Breast epithelium (tissue), 4 donors: ENCODE data around the gene MYO5A. TPM values are rescaled to one million over a fixed set of nuclear protein-coding genes. Genes with fewer than 3 reads are reported as not detected.

Experiments used
- DNase-seq, 2 donors: peaks; one replicate each; pipeline ENCODE4 v3.0.0-alpha.2; 2019; ENCODE audit warnings: low spot score in 2 of 2
- H3K27ac ChIP-seq, 2 donors: fragments of 200-600 bp; sonication (generic) in 1 of 2; one replicate each; pipeline ENCODE4 v1.5.1; 2016 to 2019; ENCODE audit warnings: mild to moderate bottlenecking in 1 of 2
- H3K27me3 ChIP-seq, 2 donors: fragments of 200-600 bp; sonication (generic) in 1 of 2; one replicate each; pipeline versions ENCODE4 v1.5.1 to v1.6.0; 2017 to 2019; ENCODE audit warnings: control low read depth in 1 of 2, mild to moderate bottlenecking in 1 of 2
- H3K36me3 ChIP-seq: fragments of 200-600 bp; one replicate; pipeline ENCODE4 v1.5.1; 2019
- H3K4me1 ChIP-seq, 2 donors: fragments of 200-600 bp; sonication (generic); one replicate each; pipeline ENCODE4 v1.5.1; 2016 to 2019; ENCODE audit warnings: control low read depth in 1 of 2
- H3K4me3 ChIP-seq, 3 donors: fragments of 200-600 bp; sonication (generic); 1 replicate in 2 of 3; 2 replicates in 1 of 3; pipeline ENCODE4 v1.5.1; 2016 to 2019; ENCODE audit warnings: mild to moderate bottlenecking in 3 of 3, moderate library complexity in 2 of 3
- H3K9me3 ChIP-seq, 2 donors: fragments of 200-600 bp; sonication (generic) in 1 of 2; one replicate each; pipeline ENCODE4 v1.5.1; 2016 to 2019; ENCODE audit warnings: control low read depth in 1 of 2
- POLR2A ChIP-seq: fragments of 450-650 bp; IDR thresholded peaks from one replicate; pipeline ENCODE4 v1.6.1; 2016; ENCODE audit warnings: antibody characterized with exemption, mild to moderate bottlenecking, moderate library complexity
- POLR2AphosphoS5 ChIP-seq, 3 donors: sonication (generic); formaldehyde crosslinking; IDR thresholded peaks; one replicate each; pipeline ENCODE4 v1.6.1; 2017; ENCODE audit warnings: antibody characterized with exemption in 3 of 3
- intact Hi-C: fragments of 100-400 bp; cut with DNase I; formaldehyde crosslinking; loops from one replicate; pipeline ENCODE4 v1.15.1; 2023; ENCODE audit warnings: low total_unique reads
- total RNA-seq, 3 donors: library from RNA; depleted of rRNA; stranded (reverse); fragments of >200 nt; gene quantifications; one replicate each; pipeline ENCODE4 v1.1.0, GENCODE V29; 2016
- TF ChIP-seq, protein P1 (sequence below), 3 donors: fragments of 450-650 bp; IDR thresholded peaks; one replicate each; pipeline ENCODE4 v1.5.1; 2016 to 2017; ENCODE audit warnings: antibody characterized with exemption in 3 of 3, mild to moderate bottlenecking in 3 of 3, moderate library complexity in 3 of 3

Gene MYO5A
- total RNA-seq, 3 donors from 2014 or later: 34.1 to 77.4 (median 34.4) TPM

DNA sequence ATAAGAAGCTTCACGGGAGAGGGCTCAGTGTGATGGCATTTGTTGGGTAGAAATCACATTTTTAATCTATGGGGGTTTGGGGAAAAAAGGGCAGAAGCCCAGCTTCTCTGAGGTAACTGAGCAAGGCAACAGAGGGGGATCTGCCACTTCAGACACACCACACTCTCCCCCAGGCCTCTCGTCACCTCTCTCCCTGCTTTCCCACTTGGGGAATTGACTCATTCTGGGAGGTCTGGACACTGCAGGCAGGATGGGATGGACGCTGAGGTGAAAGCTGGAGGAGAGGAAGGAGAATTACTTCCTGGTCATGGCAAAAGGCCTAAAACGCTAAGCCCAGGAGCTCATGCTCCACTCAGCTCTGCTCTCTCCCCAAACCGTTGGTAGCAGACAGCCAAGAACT lies 266.3 kb downstream of the MYO5A start:
- H3K27ac ChIP-seq: peak overlapping the region; percentile 90 to 91
- no peaks in the 10 kb centered on the region for H3K9me3 ChIP-seq
- peaks cover 0 to 4% of the 10 kb centered on the region in 2 donors for H3K4me1 ChIP-seq
- DNase-seq: no peak
- H3K27me3 ChIP-seq: no peaks in the 10 kb centered on the region
- intact Hi-C loops: no loop called here
- no peak for TF ChIP-seq POLR2AphosphoS5 (IDR thresholded peaks at IDR 0.05)
- no peak for TF ChIP-seq POLR2A
- TF ChIP-seq, protein P1, sequence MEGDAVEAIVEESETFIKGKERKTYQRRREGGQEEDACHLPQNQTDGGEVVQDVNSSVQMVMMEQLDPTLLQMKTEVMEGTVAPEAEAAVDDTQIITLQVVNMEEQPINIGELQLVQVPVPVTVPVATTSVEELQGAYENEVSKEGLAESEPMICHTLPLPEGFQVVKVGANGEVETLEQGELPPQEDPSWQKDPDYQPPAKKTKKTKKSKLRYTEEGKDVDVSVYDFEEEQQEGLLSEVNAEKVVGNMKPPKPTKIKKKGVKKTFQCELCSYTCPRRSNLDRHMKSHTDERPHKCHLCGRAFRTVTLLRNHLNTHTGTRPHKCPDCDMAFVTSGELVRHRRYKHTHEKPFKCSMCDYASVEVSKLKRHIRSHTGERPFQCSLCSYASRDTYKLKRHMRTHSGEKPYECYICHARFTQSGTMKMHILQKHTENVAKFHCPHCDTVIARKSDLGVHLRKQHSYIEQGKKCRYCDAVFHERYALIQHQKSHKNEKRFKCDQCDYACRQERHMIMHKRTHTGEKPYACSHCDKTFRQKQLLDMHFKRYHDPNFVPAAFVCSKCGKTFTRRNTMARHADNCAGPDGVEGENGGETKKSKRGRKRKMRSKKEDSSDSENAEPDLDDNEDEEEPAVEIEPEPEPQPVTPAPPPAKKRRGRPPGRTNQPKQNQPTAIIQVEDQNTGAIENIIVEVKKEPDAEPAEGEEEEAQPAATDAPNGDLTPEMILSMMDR (IDR thresholded peaks at IDR 0.05): no peak
- H3K4me3 ChIP-seq: no peak overlapping the region
- no peaks in the 10 kb centered on the region for H3K36me3 ChIP-seq

DNA sequence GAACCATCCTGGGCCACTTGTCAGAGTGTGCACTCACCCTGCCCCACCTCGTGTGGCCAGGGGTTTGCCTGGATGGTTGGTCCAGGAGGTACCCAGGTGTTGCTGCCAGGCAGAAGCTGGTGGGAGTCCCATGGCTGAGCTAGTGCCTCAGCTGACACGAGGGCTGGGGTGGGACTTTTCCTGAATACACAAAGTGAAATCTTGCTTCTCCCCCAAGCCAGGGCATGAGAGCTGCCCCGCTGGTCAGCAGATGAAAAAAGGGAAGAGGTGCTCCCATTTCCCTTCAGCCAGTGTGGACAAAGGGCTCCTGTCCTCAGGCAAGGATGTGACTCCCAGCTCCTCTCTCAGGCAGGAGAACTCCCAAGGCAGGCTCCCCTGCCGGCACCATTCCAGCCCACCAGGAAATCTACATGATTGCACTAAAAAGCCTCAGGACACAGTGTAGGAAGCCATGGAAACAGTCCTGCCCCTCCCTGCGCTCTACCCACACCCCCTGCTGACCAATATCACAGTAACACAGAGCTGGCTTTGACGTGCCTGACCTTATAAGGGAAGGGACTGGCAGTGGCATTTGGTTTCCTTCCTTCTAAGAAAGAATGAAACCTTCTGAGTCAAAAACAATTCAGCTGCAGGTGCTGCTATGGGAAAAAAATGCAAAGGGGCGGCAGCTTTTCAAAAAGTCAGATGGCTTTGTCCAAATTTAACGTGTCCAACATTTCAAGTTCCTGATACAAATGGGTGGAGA lies 267.0 kb downstream of the MYO5A start:
- H3K4me3 ChIP-seq: peak overlapping the region in 1 of 3 donors; percentile 15
- no peaks in the 10 kb centered on the region for H3K9me3 ChIP-seq
- TF ChIP-seq, protein P1 (IDR thresholded peaks at IDR 0.05): peak in 1 of 3 donors; percentile 30
- peak in 1 of 3 donors; percentile 52 for TF ChIP-seq POLR2AphosphoS5 (IDR thresholded peaks at IDR 0.05)
- TF ChIP-seq POLR2A: no peak
- no peaks in the 10 kb centered on the region for H3K27me3 ChIP-seq
- H3K36me3 ChIP-seq: no peaks in the 10 kb centered on the region
- DNase-seq: peak in 1 of 2 donors; percentile 89
- intact Hi-C loops: no loop called here
- H3K27ac ChIP-seq: peak overlapping the region; percentile 90 to 91
- H3K4me1 ChIP-seq: peaks cover 0 to 4% of the 10 kb centered on the region in 2 donors

GRCh38 chr15:52261026-52261425 lies 267.7 kb downstream of the MYO5A start:
- intact Hi-C loops: no loop called here
- no peak for DNase-seq
- Histone ChIP-seq H3K27me3 (no peaks in the 10 kb centered on the region), H3K9me3 (no peaks in the 10 kb centered on the region), H3K36me3 (no peaks in the 10 kb centered on the region), H3K4me3 (no peak overlapping the region), H3K4me1 (peaks cover 0 to 4% of the 10 kb centered on the region in 2 donors), H3K27ac (peak overlapping the region; percentile 90 to 91)
- TF ChIP-seq, protein P1 (IDR thresholded peaks at IDR 0.05): no peak
- no peak for TF ChIP-seq POLR2AphosphoS5 (IDR thresholded peaks at IDR 0.05)
- no peak for TF ChIP-seq POLR2A

DNA sequence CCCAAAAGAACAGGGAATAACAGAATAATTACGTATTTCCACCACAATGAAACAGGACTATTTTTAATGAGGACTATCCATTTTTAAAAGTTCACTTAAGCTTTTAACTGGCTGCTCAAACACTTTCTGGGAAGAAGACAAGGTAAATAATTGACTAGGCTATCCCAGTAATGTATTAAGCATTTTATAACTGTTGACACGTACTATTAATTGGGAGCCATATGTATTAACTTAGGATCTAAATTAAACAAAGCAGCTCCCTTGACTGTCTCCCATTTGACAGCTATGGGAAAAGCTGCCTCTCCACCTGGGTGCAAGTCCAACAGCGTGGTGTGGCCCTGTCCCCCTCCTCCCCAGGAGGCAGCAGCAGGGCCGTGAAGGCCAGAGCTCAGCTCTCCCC lies 269.2 kb downstream of the MYO5A start:
- Histone ChIP-seq H3K27me3 (no peaks in the 10 kb centered on the region), H3K27ac (peak overlapping the region; percentile 10 to 91)

GRCh38 chr15:52258461-52258860 lies 270.2 kb downstream of the MYO5A start:
- no peak for TF ChIP-seq POLR2AphosphoS5 (IDR thresholded peaks at IDR 0.05)
- no peak for TF ChIP-seq POLR2A
- TF ChIP-seq, protein P1 (IDR thresholded peaks at IDR 0.05): no peak
- intact Hi-C loops: no loop called here
- DNase-seq: no peak

More for the DNA sequence above, 269.2 kb downstream of the MYO5A start:
- TF ChIP-seq POLR2AphosphoS5 (IDR thresholded peaks at IDR 0.05) (no peak), POLR2A (no peak)
- TF ChIP-seq, protein P1 (IDR thresholded peaks at IDR 0.05): no peak
- intact Hi-C loops: no loop called here
- no peak overlapping the region for H3K4me3 ChIP-seq
- H3K36me3 ChIP-seq: no peaks in the 10 kb centered on the region
- H3K9me3 ChIP-seq: no peaks in the 10 kb centered on the region
- H3K4me1 ChIP-seq: peaks cover 0 to 4% of the 10 kb centered on the region in 2 donors
- no peak for DNase-seq

More at GRCh38 chr15:52258461-52258860, 270.2 kb downstream of the MYO5A start:
- Histone ChIP-seq H3K9me3 (no peaks in the 10 kb centered on the region), H3K27ac (no peak overlapping the region), H3K27me3 (no peaks in the 10 kb centered on the region), H3K36me3 (no peaks in the 10 kb centered on the region), H3K4me1 (peaks cover 0 to 4% of the 10 kb centered on the region in 2 donors), H3K4me3 (no peak overlapping the region)
